ENCODE results near the gene CMTM3. TPM values are rescaled to one million over a fixed set of nuclear protein-coding genes. Genes with fewer than 3 reads are reported as not detected.
"Not testable (repeated sequence)": the region's sequence is repeated elsewhere in the genome, so short reads cannot be mapped to it uniquely, and the experiment has no call there.

Gene CMTM3, protein sequence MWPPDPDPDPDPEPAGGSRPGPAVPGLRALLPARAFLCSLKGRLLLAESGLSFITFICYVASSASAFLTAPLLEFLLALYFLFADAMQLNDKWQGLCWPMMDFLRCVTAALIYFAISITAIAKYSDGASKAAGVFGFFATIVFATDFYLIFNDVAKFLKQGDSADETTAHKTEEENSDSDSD
- 10 to 100 TPM; 40.0 to 74.0 TPM for total RNA-seq

DNA sequence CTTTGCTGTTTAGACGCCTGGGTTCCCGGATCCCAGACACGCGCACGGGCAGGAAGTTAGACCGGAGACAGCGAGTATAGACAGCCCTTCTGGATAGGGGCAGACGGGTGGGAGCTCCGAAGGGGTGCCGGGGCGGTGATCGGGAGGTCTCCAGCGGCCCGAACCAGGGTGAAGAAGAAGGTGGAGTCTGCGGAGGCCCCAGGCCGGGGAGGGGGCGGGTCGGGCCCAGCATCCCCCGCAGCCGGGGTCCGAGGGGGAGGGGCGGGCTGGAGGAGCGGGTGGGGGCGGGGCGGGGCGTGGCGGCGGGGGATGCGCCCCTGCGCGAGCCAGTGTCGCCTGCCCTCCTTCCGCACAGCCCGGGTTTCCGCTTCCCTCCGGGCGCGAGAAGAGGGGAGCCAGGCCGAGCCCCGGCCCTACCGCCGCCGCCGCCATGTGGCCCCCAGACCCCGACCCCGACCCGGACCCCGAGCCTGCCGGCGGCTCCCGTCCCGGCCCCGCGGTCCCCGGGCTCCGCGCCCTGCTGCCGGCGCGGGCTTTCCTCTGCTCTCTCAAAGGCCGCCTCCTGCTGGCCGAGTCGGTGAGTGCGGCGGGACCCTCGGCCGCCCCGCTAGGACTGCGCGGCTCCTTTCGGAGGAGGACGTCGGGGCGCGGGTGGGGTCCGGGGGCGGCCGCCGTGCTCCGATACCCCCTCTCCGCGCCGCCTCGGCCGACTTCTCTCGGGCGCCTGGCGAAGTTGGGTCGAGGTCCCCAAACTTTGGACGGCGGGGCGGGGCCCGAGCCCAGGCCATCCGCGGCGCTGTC, at the start of gene CMTM3:
Gene CMTM3, plus strand, starts transcription at position 329 of the 801 bp plus-strand sequence. Its CDS starts 102 bp downstream, at position 431.
- peak within 1 kb of the TSS; percentile 44 to 92 for H3K27ac Mint-ChIP-seq
- H3K36me3 Mint-ChIP-seq: peaks cover 0 to 17% of the 10 kb centered on the region in 2 donors
- DNase-seq (ENCODE audit: low spot score in 2 of 2) (peak; percentile 81 to 85), ATAC-seq (peak; percentile 50 to 70)
- peaks cover 0 to 8% of the 10 kb centered on the region in 2 donors for H3K9me3 Mint-ChIP-seq

- Mint-ChIP-seq H3K27ac (peak overlapping the region in 1 of 2 donors; percentile 1), H3K9me3 (no peaks in the 10 kb centered on the region), H3K36me3 (peaks cover 29 to 39% of the 10 kb centered on the region in 2 donors)
These were observed 44.4 kb upstream of the CMTM3 start for GRCh38 chr16:66560107-66560506.

GRCh38 chr16:66561381-66562080, 43.0 kb upstream of the CMTM3 start:
- no peak for DNase-seq (ENCODE audit: low spot score in 2 of 2)
- H3K27ac Mint-ChIP-seq: no peak overlapping the region

More at GRCh38 chr16:66560107-66560506, 44.4 kb upstream of the CMTM3 start:
- DNase-seq (ENCODE audit: low spot score in 2 of 2): no peak
- ATAC-seq: no peak

DNA sequence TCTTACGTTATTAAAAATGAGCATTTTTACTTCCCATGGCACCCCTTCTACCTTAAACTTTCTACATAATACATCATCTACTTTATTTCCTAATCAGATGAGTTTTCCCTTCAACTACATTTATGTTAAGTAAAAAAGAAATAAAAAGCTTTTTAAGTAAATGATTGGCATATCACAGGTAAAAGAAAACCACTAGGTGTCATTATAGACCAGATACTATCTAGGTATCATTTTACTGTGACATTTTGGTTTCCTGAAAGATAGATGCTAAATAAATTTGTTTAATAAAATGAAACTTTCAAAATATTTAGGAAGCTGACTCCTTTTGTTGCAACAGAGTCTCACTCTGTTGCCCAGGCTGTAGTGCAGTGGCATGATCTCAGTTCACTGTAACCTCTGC, 42.1 kb upstream of the CMTM3 start:
- ATAC-seq (no peak), DNase-seq (ENCODE audit: low spot score in 2 of 2) (no peak)
- Mint-ChIP-seq H3K9me3 (no peaks in the 10 kb centered on the region), H3K27ac (peak overlapping the region in 1 of 2 donors; percentile 37), H3K36me3 (peaks cover 16 to 51% of the 10 kb centered on the region in 2 donors)

More at GRCh38 chr16:66561381-66562080, 43.0 kb upstream of the CMTM3 start:
- ATAC-seq: no peak
- peaks cover 18 to 42% of the 10 kb centered on the region in 2 donors for H3K36me3 Mint-ChIP-seq
- no peaks in the 10 kb centered on the region for H3K9me3 Mint-ChIP-seq

- DNase-seq (ENCODE audit: low spot score in 2 of 2) (no peak), ATAC-seq (no peak)
- H3K9me3 Mint-ChIP-seq: no peaks in the 10 kb centered on the region
- H3K27ac Mint-ChIP-seq: peak overlapping the region; percentile 37 to 86
- H3K36me3 Mint-ChIP-seq: peaks cover 14 to 57% of the 10 kb centered on the region in 2 donors
These were observed 41.5 kb upstream of the CMTM3 start for GRCh38 chr16:66562986-66563385.

DNA sequence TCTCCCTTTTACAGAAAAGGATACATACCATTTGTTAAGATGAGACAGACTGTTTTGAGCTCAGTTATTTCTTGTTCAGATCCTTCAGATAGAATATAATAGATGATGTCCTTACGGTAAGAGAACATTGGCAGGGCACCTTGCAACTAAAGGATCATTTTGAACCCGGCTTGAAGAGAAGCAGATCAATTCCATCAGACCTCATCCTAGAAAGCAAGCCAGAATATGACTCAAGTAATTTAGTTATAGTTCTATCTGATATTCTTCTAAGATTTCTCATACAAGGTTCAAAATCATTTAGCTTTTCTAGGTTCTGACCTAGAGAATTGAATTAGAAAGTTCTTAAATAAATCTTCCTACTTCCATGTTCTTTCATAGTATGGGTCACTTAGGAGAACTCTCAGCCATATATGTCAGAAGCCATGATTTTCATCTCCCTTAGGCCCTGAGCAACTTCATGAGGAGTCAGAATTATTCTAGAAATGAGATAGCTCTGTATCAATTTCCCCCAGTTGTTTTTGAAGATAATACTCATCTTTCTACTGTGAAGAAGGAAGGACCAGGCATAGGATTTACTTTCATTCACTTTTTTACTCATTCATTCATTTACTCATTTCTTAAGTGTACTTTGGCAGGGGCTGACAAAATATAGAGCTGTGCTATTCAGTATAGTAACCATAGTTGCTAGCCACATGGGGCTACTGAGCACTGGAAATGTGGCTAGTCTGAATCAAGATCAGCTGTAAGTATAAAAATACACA, 40.8 kb upstream of the CMTM3 start:
- ATAC-seq (peak; percentile 94 to 96), DNase-seq (ENCODE audit: low spot score in 2 of 2) (no peak)
- H3K36me3 Mint-ChIP-seq: peaks cover 14 to 52% of the 10 kb centered on the region in 2 donors

DNA sequence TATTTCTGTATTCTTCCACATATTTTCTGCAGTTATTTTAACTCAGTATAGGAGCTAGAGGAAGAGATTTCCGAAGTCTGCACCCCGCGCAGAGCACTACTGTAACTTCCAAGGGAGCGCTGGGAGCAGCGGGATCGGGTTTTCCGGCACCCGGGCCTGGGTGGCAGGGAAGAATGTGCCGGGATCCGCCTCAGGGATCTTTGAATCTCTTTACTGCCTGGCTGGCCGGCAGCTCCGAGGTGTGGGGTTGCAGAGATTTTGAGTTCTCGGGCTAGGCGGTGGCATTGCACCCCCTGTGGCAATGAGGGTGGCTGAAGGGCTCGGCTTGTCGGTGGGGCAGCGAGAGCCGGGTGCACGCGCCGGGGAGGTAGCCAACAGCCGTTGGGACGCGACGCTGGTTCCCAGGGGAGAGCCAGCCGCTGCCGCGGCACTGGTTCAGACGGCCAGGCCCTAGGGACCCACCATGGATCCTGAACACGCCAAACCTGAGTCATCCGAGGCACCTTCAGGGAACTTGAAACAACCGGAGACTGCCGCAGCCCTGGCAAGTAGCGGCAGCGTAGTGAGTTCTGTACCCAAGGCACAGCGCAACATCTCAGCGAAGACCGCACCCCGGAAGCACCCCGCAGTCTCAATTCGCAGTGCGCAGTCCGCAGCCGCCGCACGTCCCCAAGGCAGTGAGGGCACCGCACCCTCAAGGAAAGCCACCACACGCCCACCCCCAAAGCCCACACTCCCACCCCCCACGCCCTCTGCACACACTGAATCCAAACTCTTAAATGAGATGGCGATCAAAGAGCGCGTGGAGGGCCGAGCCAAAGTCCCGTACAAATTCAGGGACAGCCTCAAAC, 38.2 kb upstream of the CMTM3 start, which contains the start of gene CMTM1:
Gene CMTM1, plus strand, starts transcription at position 389 of the 851 bp plus-strand sequence. Its CDS starts 75 bp downstream, at position 464.
- Mint-ChIP-seq H3K27ac (peak within 1 kb of the TSS in 1 of 2 donors; percentile 40), H3K9me3 (no peaks in the 10 kb centered on the region), H3K36me3 (peaks cover 4 to 42% of the 10 kb centered on the region in 2 donors)
- no peak for ATAC-seq
- DNase-seq (ENCODE audit: low spot score in 2 of 2): no peak

More for the DNA sequence above, 40.8 kb upstream of the CMTM3 start:
- Mint-ChIP-seq H3K9me3 (no peaks in the 10 kb centered on the region), H3K27ac (peak overlapping the region; percentile 38 to 86)

DNA sequence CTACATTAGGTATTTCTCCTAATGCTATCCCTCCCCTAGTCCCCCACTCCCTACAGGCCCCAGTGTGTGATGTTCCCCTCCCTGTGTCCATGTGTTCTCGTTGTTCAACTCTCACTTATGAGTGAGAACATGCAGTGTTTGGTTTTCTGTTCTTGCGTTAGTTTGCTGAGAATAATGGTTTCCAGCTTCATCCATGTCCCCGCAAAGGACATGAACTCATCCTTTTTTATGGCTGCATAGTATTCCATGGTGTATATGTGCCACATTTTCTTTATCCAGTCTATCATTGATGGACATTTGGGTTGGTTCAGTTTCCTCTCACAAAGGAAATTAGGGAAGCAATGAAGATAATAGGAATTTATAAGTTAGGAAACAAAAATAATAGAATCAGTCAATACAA, 37.2 kb upstream of the CMTM3 start:
- DNase-seq (ENCODE audit: low spot score in 2 of 2); ATAC-seq; H3K27ac Mint-ChIP-seq; H3K9me3 Mint-ChIP-seq: not testable (repeated sequence)
- peaks cover 4 to 42% of the 10 kb centered on the region in 2 donors for H3K36me3 Mint-ChIP-seq

DNA sequence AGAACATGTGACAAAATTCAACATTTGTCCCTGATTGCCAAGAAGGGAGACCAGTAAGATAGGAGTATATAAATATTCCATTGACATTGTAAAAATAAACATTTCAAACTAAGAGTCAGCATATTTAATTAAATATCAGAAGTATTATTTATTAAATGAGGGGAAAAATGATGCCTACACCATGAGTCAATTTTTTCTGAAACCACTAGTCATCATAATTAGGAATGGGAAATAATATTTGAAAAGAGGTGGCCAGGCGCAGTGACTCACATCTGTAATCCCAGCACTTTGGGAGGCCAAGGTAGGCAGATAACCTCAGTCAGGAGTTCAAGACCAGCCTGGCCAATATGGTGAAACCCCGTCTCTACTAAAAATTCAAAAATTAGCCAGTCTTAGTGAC, 36.1 kb upstream of the CMTM3 start:
- H3K9me3 Mint-ChIP-seq: no peaks in the 10 kb centered on the region

GRCh38 chr16:66569131-66569530, 35.4 kb upstream of the CMTM3 start:
- peaks cover 4 to 35% of the 10 kb centered on the region in 2 donors for H3K36me3 Mint-ChIP-seq
- ATAC-seq: no peak
- DNase-seq (ENCODE audit: low spot score in 2 of 2): no peak
- H3K27ac Mint-ChIP-seq: no peak overlapping the region
- H3K9me3 Mint-ChIP-seq: no peaks in the 10 kb centered on the region

More for the DNA sequence above, 36.1 kb upstream of the CMTM3 start:
- Mint-ChIP-seq H3K36me3 (peaks cover 4 to 37% of the 10 kb centered on the region in 2 donors), H3K27ac (peak overlapping the region in 1 of 2 donors; percentile 44)
- ATAC-seq (no peak), DNase-seq (ENCODE audit: low spot score in 2 of 2) (no peak)

- no peak overlapping the region for H3K27ac Mint-ChIP-seq
- ATAC-seq: no peak
- H3K9me3 Mint-ChIP-seq: no peaks in the 10 kb centered on the region
- DNase-seq (ENCODE audit: low spot score in 2 of 2): no peak
- H3K36me3 Mint-ChIP-seq: peaks cover under 1 to 31% of the 10 kb centered on the region in 2 donors
These were observed 34.6 kb upstream of the CMTM3 start for GRCh38 chr16:66569827-66570405.

- Mint-ChIP-seq H3K36me3 (peaks cover 0 to 6% of the 10 kb centered on the region in 2 donors), H3K9me3 (no peaks in the 10 kb centered on the region), H3K27ac (no peak overlapping the region)
- DNase-seq (ENCODE audit: low spot score in 2 of 2): no peak
- ATAC-seq: peak in 1 of 2 donors; percentile 46
These were observed 32.1 kb upstream of the CMTM3 start for GRCh38 chr16:66572356-66572755.

- Mint-ChIP-seq H3K27ac (peak overlapping the region in 1 of 2 donors; percentile 47), H3K9me3 (no peaks in the 10 kb centered on the region), H3K36me3 (no peaks in the 10 kb centered on the region)
- ATAC-seq: no peak
- no peak for DNase-seq (ENCODE audit: low spot score in 2 of 2)
These were observed 30.4 kb upstream of the CMTM3 start for GRCh38 chr16:66574081-66574480.

DNA sequence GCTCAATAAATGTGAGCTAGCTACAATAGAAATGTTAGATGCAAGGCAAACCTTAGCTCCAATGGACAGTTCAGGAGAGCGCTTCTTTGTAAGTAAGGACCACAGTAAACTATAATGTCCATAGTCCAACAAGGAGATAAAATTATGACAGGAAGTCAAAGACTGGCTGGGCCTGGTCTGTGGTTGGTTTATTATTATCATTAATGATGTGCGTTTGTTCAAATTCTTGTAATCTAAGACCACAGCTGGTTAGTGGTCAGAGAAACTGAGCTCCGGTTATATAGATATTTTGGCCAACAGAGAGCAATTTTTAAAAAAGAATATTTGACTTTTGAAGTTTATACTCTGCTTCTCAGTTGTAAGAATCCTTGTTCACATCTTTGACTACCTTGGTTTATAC, 30.0 kb upstream of the CMTM3 start:
- no peak for ATAC-seq
- DNase-seq (ENCODE audit: low spot score in 2 of 2): no peak
- no peak overlapping the region for H3K27ac Mint-ChIP-seq
- H3K9me3 Mint-ChIP-seq: no peaks in the 10 kb centered on the region
- no peaks in the 10 kb centered on the region for H3K36me3 Mint-ChIP-seq

GRCh38 chr16:66575060-66575459, 29.4 kb upstream of the CMTM3 start:
- Mint-ChIP-seq H3K36me3 (no peaks in the 10 kb centered on the region), H3K27ac (no peak overlapping the region), H3K9me3 (no peaks in the 10 kb centered on the region)
- ATAC-seq (no peak), DNase-seq (ENCODE audit: low spot score in 2 of 2) (no peak)

All from activated naive CD4-positive, alpha-beta T cell treated with anti-CD3 and anti-CD28 coated beads, Interleukin-2, amount 50 U/mL, for 72 hours (primary cell).